H9 (cell line): ENCODE data around the gene UHRF1. TPM values are rescaled to one million over a fixed set of nuclear protein-coding genes. Genes with fewer than 3 reads are reported as not detected.

Experiments
- DNase-seq: peaks from one replicate; pipeline ENCODE4 v3.0.0-alpha.2; 2017
- H2AFZ ChIP-seq: one replicate; pipeline ENCODE4 v1.6.1; 2013; ENCODE audit warnings: mild to moderate bottlenecking, low read length, control low read depth, moderate library complexity
- H2AK5ac ChIP-seq: 2 replicates; pipeline ENCODE4 v1.6.1; 2013; ENCODE audit warnings: low read length, control low read depth, mixed read lengths; ENCODE audit not compliant: insufficient read length
- H2BK120ac ChIP-seq: one replicate; pipeline ENCODE4 v1.6.1; 2013; ENCODE audit warnings: low read depth, mild to moderate bottlenecking, low read length, control low read depth, inconsistent platforms; ENCODE audit not compliant: poor library complexity, severe bottlenecking
- H2BK12ac ChIP-seq: 2 replicates; pipeline ENCODE4 v1.6.1; 2013; ENCODE audit warnings: low read length, control low read depth, mixed read lengths, low read depth; ENCODE audit not compliant: insufficient read length
- H2BK15ac ChIP-seq: 2 replicates; pipeline ENCODE4 v1.6.1; 2013; ENCODE audit warnings: low read depth, low read length, control low read depth
- H2BK20ac ChIP-seq: one replicate; pipeline ENCODE4 v1.6.1; 2013; ENCODE audit warnings: low read depth, mild to moderate bottlenecking, low read length, control low read depth, inconsistent platforms; ENCODE audit not compliant: poor library complexity, severe bottlenecking
- H2BK5ac ChIP-seq: 2 replicates; pipeline ENCODE4 v1.6.1; 2013; ENCODE audit warnings: low read length, control low read depth, mixed read lengths; ENCODE audit not compliant: insufficient read length
- H3K14ac ChIP-seq: 2 replicates; pipeline ENCODE4 v1.6.1; 2013; ENCODE audit warnings: low read length, control low read depth; ENCODE audit not compliant: insufficient read depth
- H3K18ac ChIP-seq: 2 replicates; pipeline ENCODE4 v1.6.1; 2013; ENCODE audit warnings: low read depth, mild to moderate bottlenecking, mixed read lengths, low read length, control low read depth; ENCODE audit not compliant: insufficient read length
- H3K23ac ChIP-seq: 2 replicates; pipeline ENCODE4 v1.6.1; 2013; ENCODE audit warnings: low read length, control low read depth, mixed read lengths, low read depth; ENCODE audit not compliant: insufficient read length
- H3K23me2 ChIP-seq: 2 replicates; pipeline ENCODE4 v1.6.1; 2013; ENCODE audit warnings: low read depth, mild to moderate bottlenecking, mixed read lengths, low read length, control low read depth; ENCODE audit not compliant: insufficient read length, poor library complexity, severe bottlenecking
- H3K27ac ChIP-seq: 2 replicates; pipeline ENCODE4 v1.5.1; 2013; ENCODE audit warnings: low read length, control low read depth, mixed read lengths, low read depth; ENCODE audit not compliant: insufficient read length
- H3K27me3 ChIP-seq: 2 replicates; pipeline ENCODE4 v1.6.1; 2013; ENCODE audit warnings: low read length, control low read depth, inconsistent platforms; ENCODE audit not compliant: insufficient read depth
- H3K4ac ChIP-seq: 2 replicates; pipeline ENCODE4 v1.6.1; 2013; ENCODE audit warnings: low read depth, mild to moderate bottlenecking, control low read depth, inconsistent platforms, low read length, moderate library complexity
- H3K4me1 ChIP-seq: 2 replicates; pipeline ENCODE4 v1.6.1; 2013; ENCODE audit warnings: low read length, control low read depth, inconsistent platforms; ENCODE audit not compliant: insufficient read depth
- H3K4me2 ChIP-seq: 2 replicates; pipeline ENCODE4 v1.6.1; 2013; ENCODE audit warnings: low read length, control low read depth, mixed read lengths; ENCODE audit not compliant: insufficient read length, insufficient read depth
- H3K56ac ChIP-seq: 2 replicates; pipeline ENCODE4 v1.6.1; 2013; ENCODE audit warnings: low read depth, mild to moderate bottlenecking, mixed read lengths, low read length, control low read depth; ENCODE audit not compliant: insufficient read length
- H3K79me1 ChIP-seq: 2 replicates; pipeline ENCODE4 v1.6.1; 2013; ENCODE audit warnings: low read depth, mild to moderate bottlenecking, moderate library complexity, low read length, control low read depth, inconsistent platforms; ENCODE audit not compliant: insufficient read depth, poor library complexity, severe bottlenecking
- H3K79me2 ChIP-seq: 2 replicates; pipeline ENCODE4 v1.6.1; 2013; ENCODE audit warnings: low read length, control low read depth, inconsistent platforms; ENCODE audit not compliant: insufficient read depth
- H3K9ac ChIP-seq: 2 replicates; pipeline ENCODE4 v1.6.1; 2013; ENCODE audit warnings: low read length, control low read depth, mixed read lengths; ENCODE audit not compliant: insufficient read length; ENCODE audit errors: extremely low read depth
- H3K9me3 ChIP-seq: one replicate; pipeline ENCODE4 v1.6.1; 2013; ENCODE audit warnings: low read depth, low read length, inconsistent platforms; ENCODE audit not compliant: control insufficient read depth
- H3T11ph ChIP-seq: one replicate; pipeline ENCODE4 v1.6.1; 2013; ENCODE audit warnings: mild to moderate bottlenecking, low read length, control low read depth, inconsistent platforms
- H4K20me1 ChIP-seq: one replicate; pipeline ENCODE4 v1.6.1; 2013; ENCODE audit not compliant: control insufficient read depth, insufficient read length, insufficient read depth
- H4K5ac ChIP-seq: 2 replicates; pipeline ENCODE4 v1.6.1; 2013; ENCODE audit warnings: low read depth, mild to moderate bottlenecking, mixed read lengths, low read length, control low read depth; ENCODE audit not compliant: insufficient read length
- H4K8ac ChIP-seq: replicated peaks from 2 replicates; pipeline ENCODE4 v1.6.1; 2013; ENCODE audit warnings: low read length, control low read depth, mixed read lengths, low read depth; ENCODE audit not compliant: insufficient read length
- H4K91ac ChIP-seq: 2 replicates; pipeline ENCODE4 v1.6.1; 2013; ENCODE audit warnings: low read depth, mild to moderate bottlenecking, moderate library complexity, mixed read lengths, low read length, control low read depth; ENCODE audit not compliant: insufficient read length
- H3K27ac Mint-ChIP-seq, 3 experiments: 2 replicates in 2 of 3; 3 replicates in 1 of 3; pipeline ENCODE4 v1.8.0; 2020 to 2021; ENCODE audit warnings: mixed read lengths in 3 of 3, mild to moderate bottlenecking in 1 of 3, moderate library complexity in 1 of 3
- H3K27me3 Mint-ChIP-seq: 2 replicates; pipeline ENCODE4 v1.8.0; 2021; ENCODE audit warnings: low read depth, mild to moderate bottlenecking, moderate library complexity, mixed read lengths
- H3K36me3 Mint-ChIP-seq, 3 experiments: 2 replicates in 2 of 3; 3 replicates in 1 of 3; pipeline ENCODE4 v1.8.0; 2020 to 2021; ENCODE audit warnings: low read depth in 3 of 3, mixed read lengths in 3 of 3; ENCODE audit not compliant: insufficient read depth in 1 of 3
- H3K4me1 Mint-ChIP-seq, 2 experiments: 2 replicates each; pipeline ENCODE4 v1.8.0; 2020; ENCODE audit warnings: mixed read lengths in 2 of 2
- H3K4me3 Mint-ChIP-seq, 2 experiments: 2 replicates in 1 of 2; 3 replicates in 1 of 2; pipeline ENCODE4 v1.8.0; 2020 to 2021; ENCODE audit warnings: mild to moderate bottlenecking in 2 of 2, mixed read lengths in 2 of 2, moderate library complexity in 1 of 2
- H3K9me3 Mint-ChIP-seq, 2 experiments: 2 replicates in 1 of 2; 3 replicates in 1 of 2; pipeline ENCODE4 v1.8.0; 2020; ENCODE audit warnings: mild to moderate bottlenecking in 2 of 2, mixed read lengths in 2 of 2, moderate library complexity in 1 of 2
- CTCF ChIP-seq: fragments of 200-600 bp; sonication (generic); conservative IDR thresholded peaks from 3 replicates; pipeline ENCODE4 v1.8.0; 2021; ENCODE audit warnings: antibody characterized with exemption, mild to moderate bottlenecking
- WGBS: extraction: QIAGEN DNeasy Blood & Tissue Kit; methylation state at CpG from one replicate; pipeline ENCODE4 v1.1.7; 2013; ENCODE audit warnings: missing lambda C conversion rate, low lambda C conversion rate, mixed read lengths; ENCODE audit not compliant: insufficient read length; ENCODE audit errors: extremely low coverage; 5-methylcytosine and 5-hydroxymethylcytosine counted together
- total RNA-seq: library from RNA; stranded (reverse); gene quantifications from 2 replicates; pipeline ENCODE4 v1.2.1, GENCODE V29; 2021

The UHRF1 gene
- total RNA-seq, 1 experiment from 2014 or later = 106 TPM

- Histone ChIP-seq H2BK120ac (no peak overlapping the region), H3K4ac (no peak overlapping the region), H3K56ac (no peak overlapping the region), H2BK5ac (no peak overlapping the region), H3T11ph (no peak overlapping the region), H3K27me3 (no peaks in the 10 kb centered on the region), H2AFZ (no peak overlapping the region), H3K4me2 (no peak overlapping the region), H4K91ac (no peak overlapping the region), H3K23ac (no peak overlapping the region), H2AK5ac (no peak overlapping the region), H3K27ac (no peak overlapping the region), H3K23me2 (no peaks in the 10 kb centered on the region), H2BK12ac (no peak overlapping the region), H4K8ac (no peak overlapping the region), H2BK15ac (no peak overlapping the region), H2BK20ac (no peak overlapping the region), H3K9ac (no peak overlapping the region), H4K5ac (no peak overlapping the region), H3K9me3 (no peaks in the 10 kb centered on the region), H3K14ac (no peak overlapping the region), H3K79me2 (no peaks in the 10 kb centered on the region), H3K4me1 (no peaks in the 10 kb centered on the region), H4K20me1 (no peaks in the 10 kb centered on the region), H3K18ac (no peak overlapping the region), H3K79me1 (no peaks in the 10 kb centered on the region)
- peaks cover 15 to 22% of the 10 kb centered on the region in 2 experiments for H3K4me1 Mint-ChIP-seq
- peak overlapping the region in 1 of 3 experiments; percentile 22; a peak in 1 of 7 replicates for H3K27ac Mint-ChIP-seq
- no peak for DNase-seq
- H3K27me3 Mint-ChIP-seq = no peaks in the 10 kb centered on the region; the same call in 1 of the 2 replicates
- TF ChIP-seq CTCF = no peak
- H3K36me3 Mint-ChIP-seq = no peaks in the 10 kb centered on the region; a peak in 1 of 7 replicates
- H3K9me3 Mint-ChIP-seq = peaks cover 0 to 6% of the 10 kb centered on the region in 2 experiments; a peak in 1 of 5 replicates
- H3K4me3 Mint-ChIP-seq = no peak overlapping the region
- whole genome bisulfite sequencing = no CpG with 5 or more reads among the region's 3 CpGs
These were observed 35.4 kb upstream of the UHRF1 start for GRCh38 chr19:4873930-4874329.
